Embryonic facial prominence (tissue), 1 donor: ENCODE measurements around the gene UTS2B.
A peak's percentile ranks its signal among the peaks of the same experiment; 100 is the strongest.

ENCODE experiments used
- DNase-seq: peaks from one replicate; pipeline ENCODE4 v3.0.0-alpha.2; 2016; ENCODE audit errors: extremely low spot score

Gene UTS2B

GRCh38 chr3:191352014-191352413 is 21.7 kb upstream of the UTS2B start:
- no peak for DNase-seq

GRCh38 chr3:191350396-191351090 is 20.2 kb upstream of the UTS2B start:
- DNase-seq: no peak

- no peak for DNase-seq
Observed at GRCh38 chr3:191348098-191348497, 17.8 kb upstream of the UTS2B start.

- no peak for DNase-seq
Observed at GRCh38 chr3:191347228-191347627, 16.9 kb upstream of the UTS2B start.

- no peak for DNase-seq
Observed at GRCh38 chr3:191345334-191345733, 15.0 kb upstream of the UTS2B start.

- DNase-seq: no peak
Observed at GRCh38 chr3:191343913-191344312, 13.6 kb upstream of the UTS2B start.

GRCh38 chr3:191343115-191343514 is 12.8 kb upstream of the UTS2B start:
- no peak for DNase-seq

GRCh38 chr3:191342411-191342810 is 12.1 kb upstream of the UTS2B start:
- no peak for DNase-seq

GRCh38 chr3:191342006-191342405 is 11.7 kb upstream of the UTS2B start:
- no peak for DNase-seq

GRCh38 chr3:191340966-191341365 is 10.6 kb upstream of the UTS2B start:
- no peak for DNase-seq

- no peak for DNase-seq
Observed at GRCh38 chr3:191340351-191340750, 10.0 kb upstream of the UTS2B start.

GRCh38 chr3:191339316-191339917 is 9.1 kb upstream of the UTS2B start:
- DNase-seq: no peak

- DNase-seq: no peak
Observed at GRCh38 chr3:191338177-191338488, 7.8 kb upstream of the UTS2B start.

GRCh38 chr3:191336833-191337232 is 6.5 kb upstream of the UTS2B start:
- no peak for DNase-seq

- DNase-seq: no peak
Observed at GRCh38 chr3:191334346-191334893, 4.1 kb upstream of the UTS2B start.

- no peak for DNase-seq
Observed at GRCh38 chr3:191333298-191333880, 3.1 kb upstream of the UTS2B start.

- no peak for DNase-seq
Observed at GRCh38 chr3:191331388-191331787, 1.1 kb upstream of the UTS2B start.

GRCh38 chr3:191330530-191331048 is 263 bp upstream of the UTS2B start:
- no peak for DNase-seq

- DNase-seq: peak; percentile 51
Observed at GRCh38 chr3:191328962-191329653, 1.2 kb downstream of the UTS2B start, which contains the start of gene CCDC50. Gene CCDC50, plus strand, starts transcription at chr3:191329394. Its CDS starts 281 bp downstream, at chr3:191329675.

GRCh38 chr3:191328383-191328961 is 1.9 kb downstream of the UTS2B start:
- DNase-seq: no peak

GRCh38 chr3:191327526-191327925 is 2.8 kb downstream of the UTS2B start:
- no peak for DNase-seq

- DNase-seq: no peak
Observed at GRCh38 chr3:191324936-191325335, 5.4 kb downstream of the UTS2B start.
